Peyer's patch (tissue), 4 donors: ENCODE results near the gene GRIK4. TPM values are rescaled to one million over a fixed set of nuclear protein-coding genes. Genes with fewer than 3 reads are reported as not detected.

Experiments
- DNase-seq, 3 donors: peaks; one replicate each; pipeline ENCODE4 v3.0.0-alpha.2; 2017 to 2019
- H3K27ac ChIP-seq, 4 donors: fragments of 200-600 bp; sonication (generic); one replicate each; pipeline ENCODE4 v1.5.1; 2016 to 2019
- H3K27me3 ChIP-seq, 2 donors: fragments of 200-600 bp; sonication (generic); one replicate each; pipeline ENCODE4 v1.5.1; 2019
- H3K36me3 ChIP-seq, 3 donors: fragments of 200-600 bp; sonication (generic); one replicate each; pipeline ENCODE4 v1.5.1; 2016 to 2019
- H3K4me1 ChIP-seq, 4 donors: fragments of 200-600 bp; sonication (generic); one replicate each; pipeline ENCODE4 v1.5.1; 2016 to 2019
- H3K4me3 ChIP-seq, 4 donors: fragments of 200-600 bp; sonication (generic); 1 replicate in 3 of 4; 2 replicates in 1 of 4; pipeline ENCODE4 v1.5.1; 2016 to 2019; ENCODE audit warnings: mild to moderate bottlenecking in 1 of 4
- H3K9me3 ChIP-seq, 4 donors: fragments of 200-600 bp; sonication (generic); one replicate each; pipeline ENCODE4 v1.5.1; 2016 to 2019; ENCODE audit warnings: mild to moderate bottlenecking in 1 of 4
- CTCF ChIP-seq, 6 experiments: fragments of 450-650 bp in 4 of 6; fragments of 200-600 bp in 2 of 6; sonication (generic) in 1 of 6; IDR thresholded peaks; one replicate each; pipeline ENCODE4 v1.5.1; 2017 to 2019; ENCODE audit warnings: antibody characterized with exemption in 6 of 6, mild to moderate bottlenecking in 3 of 6, moderate library complexity in 1 of 6
- POLR2A ChIP-seq, 2 donors: fragments of 450-650 bp; IDR thresholded peaks; one replicate each; pipeline ENCODE4 v1.5.1; 2017; ENCODE audit warnings: antibody characterized with exemption in 2 of 2, mild to moderate bottlenecking in 2 of 2, moderate library complexity in 2 of 2
- total RNA-seq, 4 donors: library from RNA; depleted of rRNA; stranded (reverse); fragments of >200 nt; gene quantifications; one replicate each; pipeline ENCODE4 v1.1.0, GENCODE V29; 2016

GRIK4 gene
- total RNA-seq, 4 donors from 2014 or later, result 0.40 to 2.5 TPM; not detected in 2

DNA sequence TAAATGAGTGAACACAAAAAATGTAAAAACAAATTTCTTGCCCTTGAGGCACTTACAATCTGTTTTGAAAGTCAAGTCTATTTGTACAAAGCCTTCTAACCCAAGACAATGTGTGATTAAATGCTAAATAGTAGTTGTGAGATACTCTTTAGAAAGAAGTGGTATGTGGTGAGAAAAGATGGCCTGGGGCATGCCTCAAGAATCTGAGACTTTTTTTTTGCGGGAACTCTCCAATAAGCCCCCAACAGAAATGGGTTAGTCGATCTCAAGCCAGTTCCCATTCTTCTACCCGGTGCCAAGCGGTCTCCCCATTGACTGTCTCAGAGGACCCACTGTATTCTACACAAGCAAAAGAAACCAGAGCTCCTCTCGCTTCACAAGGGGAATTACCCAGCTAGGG lies 485.4 kb downstream of the GRIK4 start:
- H3K4me1 ChIP-seq, result no peaks in the 10 kb centered on the region
- no peak for TF ChIP-seq CTCF (IDR thresholded peaks at IDR 0.05)
- TF ChIP-seq POLR2A (IDR thresholded peaks at IDR 0.05), result no peak
- H3K4me3 ChIP-seq, result no peak overlapping the region
- H3K27ac ChIP-seq, result no peak overlapping the region
- no peaks in the 10 kb centered on the region for H3K9me3 ChIP-seq
- DNase-seq, result no peak
- no peaks in the 10 kb centered on the region for H3K36me3 ChIP-seq
- H3K27me3 ChIP-seq, result no peaks in the 10 kb centered on the region

GRCh38 chr11:120998581-120998980 lies 487.0 kb downstream of the GRIK4 start:
- DNase-seq, result no peak
- no peaks in the 10 kb centered on the region for H3K27me3 ChIP-seq
- H3K36me3 ChIP-seq, result no peaks in the 10 kb centered on the region
- no peak overlapping the region for H3K27ac ChIP-seq
- no peak overlapping the region for H3K4me3 ChIP-seq
- no peaks in the 10 kb centered on the region for H3K4me1 ChIP-seq
- TF ChIP-seq POLR2A (IDR thresholded peaks at IDR 0.05), result no peak
- no peak for TF ChIP-seq CTCF (IDR thresholded peaks at IDR 0.05)
- no peaks in the 10 kb centered on the region for H3K9me3 ChIP-seq

GRCh38 chr11:121004206-121004840 lies 492.8 kb downstream of the GRIK4 start:
- Histone ChIP-seq H3K36me3 (no peaks in the 10 kb centered on the region), H3K27me3 (no peaks in the 10 kb centered on the region), H3K4me3 (no peak overlapping the region), H3K9me3 (no peaks in the 10 kb centered on the region), H3K27ac (no peak overlapping the region), H3K4me1 (no peaks in the 10 kb centered on the region)
- TF ChIP-seq CTCF (IDR thresholded peaks at IDR 0.05) (no peak), POLR2A (IDR thresholded peaks at IDR 0.05) (no peak)
- no peak for DNase-seq

DNA sequence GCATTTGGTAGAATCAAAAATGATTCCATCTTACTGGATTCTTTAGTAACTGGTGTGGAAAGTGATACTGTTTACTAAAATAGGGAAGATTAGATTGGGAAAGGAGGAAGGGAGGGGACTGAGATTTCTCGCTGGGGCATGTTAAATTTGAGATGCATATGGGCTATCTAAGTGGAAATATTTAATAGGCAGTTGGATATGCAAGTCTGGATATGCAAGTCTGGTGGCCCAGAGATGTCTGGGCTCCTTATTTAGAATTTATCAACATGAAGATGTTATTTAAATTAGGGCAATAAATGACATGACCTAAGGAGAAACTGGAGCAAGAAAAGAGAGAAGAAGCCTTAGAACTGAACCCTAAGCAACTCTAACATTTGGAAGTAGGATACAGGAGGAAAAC lies 495.4 kb downstream of the GRIK4 start:
- no peaks in the 10 kb centered on the region for H3K27me3 ChIP-seq
- no peak overlapping the region for H3K27ac ChIP-seq
- H3K4me1 ChIP-seq, result no peaks in the 10 kb centered on the region
- H3K9me3 ChIP-seq, result no peaks in the 10 kb centered on the region
- no peaks in the 10 kb centered on the region for H3K36me3 ChIP-seq
- no peak for TF ChIP-seq CTCF (IDR thresholded peaks at IDR 0.05)
- TF ChIP-seq POLR2A (IDR thresholded peaks at IDR 0.05), result no peak
- no peak for DNase-seq
- no peak overlapping the region for H3K4me3 ChIP-seq

GRCh38 chr11:121008551-121008950 lies 497.0 kb downstream of the GRIK4 start:
- Histone ChIP-seq H3K4me3 (no peak overlapping the region), H3K4me1 (no peaks in the 10 kb centered on the region), H3K9me3 (no peaks in the 10 kb centered on the region), H3K27me3 (no peaks in the 10 kb centered on the region), H3K27ac (no peak overlapping the region), H3K36me3 (no peaks in the 10 kb centered on the region)
- no peak for TF ChIP-seq CTCF (IDR thresholded peaks at IDR 0.05)
- TF ChIP-seq POLR2A (IDR thresholded peaks at IDR 0.05), result no peak
- DNase-seq, result no peak

GRCh38 chr11:121012091-121012490 lies 500.5 kb downstream of the GRIK4 start:
- no peaks in the 10 kb centered on the region for H3K9me3 ChIP-seq
- H3K27ac ChIP-seq, result no peak overlapping the region
- H3K4me1 ChIP-seq, result no peaks in the 10 kb centered on the region
- no peak for DNase-seq
- no peak for TF ChIP-seq POLR2A (IDR thresholded peaks at IDR 0.05)
- no peak for TF ChIP-seq CTCF (IDR thresholded peaks at IDR 0.05)
- H3K27me3 ChIP-seq, result no peaks in the 10 kb centered on the region
- no peaks in the 10 kb centered on the region for H3K36me3 ChIP-seq
- H3K4me3 ChIP-seq, result no peak overlapping the region
